ENCODE measurements around the gene NAIF1.
A peak's percentile ranks its signal among the peaks of the same experiment; 100 is the strongest.
"Not testable (repeated sequence)": the region's sequence is repeated elsewhere in the genome, so short reads cannot be mapped to it uniquely, and the experiment has no call there.

Gene NAIF1

GRCh38 chr9:128053560-128053959 is 13.6 kb downstream of the NAIF1 start:
- H3K9ac ChIP-seq (ENCODE audit: insufficient read length): no peak overlapping the region
- no peak for TF ChIP-seq EZH2 (IDR thresholded peaks at IDR 0.05)
- TF ChIP-seq FOXP2 (optimal IDR thresholded peaks at IDR 0.05; ENCODE audit: control extremely low read depth, extremely low read length, insufficient read depth): no peak
- no peak for TF ChIP-seq POLR2AphosphoS5 (IDR thresholded peaks at IDR 0.05; ENCODE audit: borderline replicate concordance, low read depth, low read length)
- H3K4me3 ChIP-seq: no peak overlapping the region
- no peak for DNase-seq (ENCODE audit: low read depth, low spot score)
- no peaks in the 10 kb centered on the region for H3K36me3 ChIP-seq (ENCODE audit: insufficient read depth, low read length)
- no peaks in the 10 kb centered on the region for H3K9me3 ChIP-seq (ENCODE audit: low read depth, low read length)
- H3K27ac ChIP-seq: no peak overlapping the region

GRCh38 chr9:128051932-128052709 is 15.0 kb downstream of the NAIF1 start:
- DNase-seq (ENCODE audit: low read depth, low spot score): no peak
- Histone ChIP-seq H3K9me3 (ENCODE audit: low read depth, low read length) (no peaks in the 10 kb centered on the region), H3K9ac (ENCODE audit: insufficient read length) (no peak overlapping the region), H3K36me3 (ENCODE audit: insufficient read depth, low read length) (no peaks in the 10 kb centered on the region), H3K4me3 (no peak overlapping the region), H3K27ac (no peak overlapping the region)
- no peak for TF ChIP-seq FOXP2 (optimal IDR thresholded peaks at IDR 0.05; ENCODE audit: control extremely low read depth, extremely low read length, insufficient read depth)
- no peak for TF ChIP-seq POLR2AphosphoS5 (IDR thresholded peaks at IDR 0.05; ENCODE audit: borderline replicate concordance, low read depth, low read length)
- TF ChIP-seq EZH2 (IDR thresholded peaks at IDR 0.05): no peak

DNA sequence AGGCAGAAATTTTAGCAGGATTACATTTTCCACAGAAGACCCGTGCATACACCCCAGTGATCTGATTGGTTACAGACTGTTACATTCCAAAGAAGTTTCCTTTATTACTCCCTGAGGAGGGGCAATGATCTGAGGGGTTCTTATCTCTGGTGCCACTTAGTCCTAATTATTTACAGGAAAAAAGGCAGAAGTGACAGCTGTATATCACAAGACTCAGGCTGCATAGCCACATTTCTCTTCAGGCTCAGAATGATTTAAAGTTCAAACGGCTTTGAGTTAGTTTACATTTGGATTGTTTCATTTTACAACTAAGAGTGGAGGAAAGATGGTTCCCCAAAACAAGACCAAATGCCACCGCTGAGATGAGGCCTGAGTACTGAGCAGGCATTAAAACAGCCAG is 17.3 kb downstream of the NAIF1 start:
- peak overlapping the region; percentile 77 for H3K27ac ChIP-seq
- peak overlapping the region; percentile 37; the same call in 1 of the 2 replicates for H3K4me3 ChIP-seq
- no peaks in the 10 kb centered on the region for H3K36me3 ChIP-seq (ENCODE audit: insufficient read depth, low read length)
- H3K9ac ChIP-seq (ENCODE audit: insufficient read length): no peak overlapping the region
- no peak for DNase-seq (ENCODE audit: low read depth, low spot score)
- TF ChIP-seq POLR2AphosphoS5 (IDR thresholded peaks at IDR 0.05; ENCODE audit: borderline replicate concordance, low read depth, low read length) (no peak), FOXP2 (optimal IDR thresholded peaks at IDR 0.05; ENCODE audit: control extremely low read depth, extremely low read length, insufficient read depth) (no peak), EZH2 (IDR thresholded peaks at IDR 0.05) (no peak)
- H3K9me3 ChIP-seq (ENCODE audit: low read depth, low read length): no peaks in the 10 kb centered on the region

GRCh38 chr9:128048663-128049062 is 18.5 kb downstream of the NAIF1 start:
- no peak for DNase-seq (ENCODE audit: low read depth, low spot score)
- TF ChIP-seq EZH2 (IDR thresholded peaks at IDR 0.05) (no peak), POLR2AphosphoS5 (IDR thresholded peaks at IDR 0.05; ENCODE audit: borderline replicate concordance, low read depth, low read length) (no peak), FOXP2 (optimal IDR thresholded peaks at IDR 0.05; ENCODE audit: control extremely low read depth, extremely low read length, insufficient read depth) (no peak)

GRCh38 chr9:128047231-128047630 is 19.9 kb downstream of the NAIF1 start:
- Histone ChIP-seq H3K9me3 (ENCODE audit: low read depth, low read length) (no peaks in the 10 kb centered on the region), H3K4me3 (no peak overlapping the region), H3K36me3 (ENCODE audit: insufficient read depth, low read length) (no peaks in the 10 kb centered on the region), H3K9ac (ENCODE audit: insufficient read length) (no peak overlapping the region), H3K27ac (no peak overlapping the region)
- no peak for DNase-seq (ENCODE audit: low read depth, low spot score)
- TF ChIP-seq FOXP2 (optimal IDR thresholded peaks at IDR 0.05; ENCODE audit: control extremely low read depth, extremely low read length, insufficient read depth) (no peak), EZH2 (IDR thresholded peaks at IDR 0.05) (no peak), POLR2AphosphoS5 (IDR thresholded peaks at IDR 0.05; ENCODE audit: borderline replicate concordance, low read depth, low read length) (no peak)

More at GRCh38 chr9:128048663-128049062, 18.5 kb downstream of the NAIF1 start:
- Histone ChIP-seq H3K4me3 (no peak overlapping the region), H3K9me3 (ENCODE audit: low read depth, low read length) (no peaks in the 10 kb centered on the region), H3K36me3 (ENCODE audit: insufficient read depth, low read length) (no peaks in the 10 kb centered on the region), H3K27ac (no peak overlapping the region), H3K9ac (ENCODE audit: insufficient read length) (no peak overlapping the region)

DNA sequence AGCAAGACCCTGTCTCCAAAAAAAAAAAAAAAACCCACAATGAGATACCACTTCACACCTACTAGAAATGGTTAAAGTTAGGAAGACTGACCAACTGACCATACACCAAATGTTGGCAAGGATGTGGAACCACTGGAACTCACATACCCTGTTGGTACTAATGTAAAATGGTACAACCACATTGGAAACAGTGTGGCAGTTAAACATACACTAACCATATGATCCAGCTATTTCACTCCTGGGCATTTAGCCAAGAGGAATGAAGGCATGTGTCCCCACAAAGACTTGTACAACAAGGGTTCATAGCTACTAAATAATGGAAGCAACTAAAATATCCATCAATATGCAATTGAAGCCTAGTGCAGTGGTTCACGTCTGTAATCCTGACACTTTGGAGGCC is 21.3 kb downstream of the NAIF1 start:
- DNase-seq (ENCODE audit: low read depth, low spot score): no peak
- H3K4me3 ChIP-seq: no peak overlapping the region
- H3K9ac ChIP-seq (ENCODE audit: insufficient read length): no peak overlapping the region
- H3K36me3 ChIP-seq (ENCODE audit: insufficient read depth, low read length): no peaks in the 10 kb centered on the region
- TF ChIP-seq POLR2AphosphoS5 (IDR thresholded peaks at IDR 0.05; ENCODE audit: borderline replicate concordance, low read depth, low read length): no peak
- TF ChIP-seq EZH2 (IDR thresholded peaks at IDR 0.05): no peak
- no peak for TF ChIP-seq FOXP2 (optimal IDR thresholded peaks at IDR 0.05; ENCODE audit: control extremely low read depth, extremely low read length, insufficient read depth)
- no peaks in the 10 kb centered on the region for H3K9me3 ChIP-seq (ENCODE audit: low read depth, low read length)
- no peak overlapping the region for H3K27ac ChIP-seq

- H3K27ac ChIP-seq; H3K36me3 ChIP-seq (ENCODE audit: insufficient read depth, low read length); H3K4me3 ChIP-seq; H3K9ac ChIP-seq (ENCODE audit: insufficient read length); DNase-seq (ENCODE audit: low read depth, low spot score); H3K9me3 ChIP-seq (ENCODE audit: low read depth, low read length): not testable (repeated sequence)
These were observed 21.7 kb downstream of the NAIF1 start for GRCh38 chr9:128045409-128045808.

GRCh38 chr9:128043467-128043868 is 23.7 kb downstream of the NAIF1 start:
- Histone ChIP-seq H3K9ac (ENCODE audit: insufficient read length) (no peak overlapping the region), H3K4me3 (no peak overlapping the region), H3K36me3 (ENCODE audit: insufficient read depth, low read length) (no peaks in the 10 kb centered on the region), H3K9me3 (ENCODE audit: low read depth, low read length) (no peaks in the 10 kb centered on the region), H3K27ac (no peak overlapping the region)
- no peak for TF ChIP-seq POLR2AphosphoS5 (IDR thresholded peaks at IDR 0.05; ENCODE audit: borderline replicate concordance, low read depth, low read length)
- TF ChIP-seq FOXP2 (optimal IDR thresholded peaks at IDR 0.05; ENCODE audit: control extremely low read depth, extremely low read length, insufficient read depth): no peak
- TF ChIP-seq EZH2 (IDR thresholded peaks at IDR 0.05): no peak
- DNase-seq (ENCODE audit: low read depth, low spot score): no peak

GRCh38 chr9:128042043-128042442 is 25.1 kb downstream of the NAIF1 start:
- Histone ChIP-seq H3K9ac (ENCODE audit: insufficient read length) (no peak overlapping the region), H3K4me3 (no peak overlapping the region), H3K36me3 (ENCODE audit: insufficient read depth, low read length) (no peaks in the 10 kb centered on the region), H3K27ac (no peak overlapping the region), H3K9me3 (ENCODE audit: low read depth, low read length) (no peaks in the 10 kb centered on the region)
- TF ChIP-seq POLR2AphosphoS5 (IDR thresholded peaks at IDR 0.05; ENCODE audit: borderline replicate concordance, low read depth, low read length) (no peak), FOXP2 (optimal IDR thresholded peaks at IDR 0.05; ENCODE audit: control extremely low read depth, extremely low read length, insufficient read depth) (no peak), EZH2 (IDR thresholded peaks at IDR 0.05) (no peak)
- DNase-seq (ENCODE audit: low read depth, low spot score): no peak

- DNase-seq (ENCODE audit: low read depth, low spot score); H3K4me3 ChIP-seq: not testable (repeated sequence)
These were observed 26.3 kb downstream of the NAIF1 start for GRCh38 chr9:128040783-128041182.

GRCh38 chr9:128036522-128036921 is 30.6 kb downstream of the NAIF1 start:
- not testable (repeated sequence) for H3K9me3 ChIP-seq (ENCODE audit: low read depth, low read length); DNase-seq (ENCODE audit: low read depth, low spot score); H3K9ac ChIP-seq (ENCODE audit: insufficient read length); H3K36me3 ChIP-seq (ENCODE audit: insufficient read depth, low read length); H3K4me3 ChIP-seq; H3K27ac ChIP-seq

More at GRCh38 chr9:128040783-128041182, 26.3 kb downstream of the NAIF1 start:
- H3K36me3 ChIP-seq (ENCODE audit: insufficient read depth, low read length); H3K9ac ChIP-seq (ENCODE audit: insufficient read length); H3K9me3 ChIP-seq (ENCODE audit: low read depth, low read length); H3K27ac ChIP-seq: not testable (repeated sequence)
